Medulla oblongata (tissue), 1 donor: ENCODE results near the gene PI4K2A.
"Not testable (repeated sequence)": the region's sequence is repeated elsewhere in the genome, so short reads cannot be mapped to it uniquely, and the experiment has no call there.

Experiments
- DNase-seq: peaks from one replicate; pipeline ENCODE4 v3.0.0-alpha.2; 2015; ENCODE audit errors: extremely low spot score

Gene PI4K2A

GRCh38 chr10:97632949-97633884, 7.3 kb upstream of the PI4K2A start, which contains the start of gene MORN4:
Gene MORN4, minus strand, starts transcription at chr10:97633500. Its CDS starts 13,847 bp downstream, at chr10:97619653.
- DNase-seq: peak; percentile 95

GRCh38 chr10:97633921-97634320, 6.5 kb upstream of the PI4K2A start:
- DNase-seq: no peak

- DNase-seq: no peak
Measured at GRCh38 chr10:97635577-97635976, 4.9 kb upstream of the PI4K2A start.

GRCh38 chr10:97639090-97639489, 1.4 kb upstream of the PI4K2A start:
- not testable (repeated sequence) for DNase-seq

GRCh38 chr10:97640868-97641811, 669 bp downstream of the PI4K2A start:
- peak; percentile 44 for DNase-seq

- not testable (repeated sequence) for DNase-seq
Measured at GRCh38 chr10:97642471-97643159, 2.1 kb downstream of the PI4K2A start.

- no peak for DNase-seq
Measured at GRCh38 chr10:97643441-97643985, 3.0 kb downstream of the PI4K2A start.

GRCh38 chr10:97644936-97645335, 4.5 kb downstream of the PI4K2A start:
- no peak for DNase-seq

- peak; percentile 18 for DNase-seq
Measured at GRCh38 chr10:97647556-97647955, 7.1 kb downstream of the PI4K2A start.

- peak; percentile 77 for DNase-seq
Measured at GRCh38 chr10:97648562-97649404, 8.3 kb downstream of the PI4K2A start.

- DNase-seq: not testable (repeated sequence)
Measured at GRCh38 chr10:97649405-97649750, 8.9 kb downstream of the PI4K2A start.

- DNase-seq: peak; percentile 42
Measured at GRCh38 chr10:97650726-97651125, 10.3 kb downstream of the PI4K2A start.

GRCh38 chr10:97651773-97652172, 11.3 kb downstream of the PI4K2A start:
- DNase-seq: no peak

- no peak for DNase-seq
Measured at GRCh38 chr10:97656777-97657176, 16.3 kb downstream of the PI4K2A start.

GRCh38 chr10:97659589-97659988, 19.1 kb downstream of the PI4K2A start:
- no peak for DNase-seq

- DNase-seq: no peak
Measured at GRCh38 chr10:97664282-97664850, 23.9 kb downstream of the PI4K2A start.

- DNase-seq: no peak
Measured at GRCh38 chr10:97666992-97667391, 26.5 kb downstream of the PI4K2A start.

- no peak for DNase-seq
Measured at GRCh38 chr10:97667463-97667862, 27.0 kb downstream of the PI4K2A start.

GRCh38 chr10:97669571-97669970, 29.1 kb downstream of the PI4K2A start:
- DNase-seq: no peak
